OCI-LY1 (cell line): ENCODE measurements around the gene SLC2A3.
"Not testable (repeated sequence)": the region's sequence is repeated elsewhere in the genome, so short reads cannot be mapped to it uniquely, and the experiment has no call there.

Source experiments
- H2AFZ ChIP-seq: fragments of 200-600 bp; sonication (generic), shearing (Covaris generic); 2 replicates; pipeline ENCODE4 v1.6.0; 2014; ENCODE audit warnings: antibody characterized with exemption, mild to moderate bottlenecking, low read length
- H3F3A ChIP-seq: fragments of 200-600 bp; sonication (generic), shearing (Covaris generic); 2 replicates; pipeline ENCODE4 v1.6.0; 2014; ENCODE audit warnings: mild to moderate bottlenecking, antibody characterized with exemption, low read length, moderate library complexity; ENCODE audit not compliant: insufficient read depth
- H3K27ac ChIP-seq: fragments of 200-600 bp; sonication (generic); 2 replicates; pipeline ENCODE4 v1.5.1; 2014; ENCODE audit warnings: low read length, mixed run types, mild to moderate bottlenecking, low read depth; ENCODE audit not compliant: poor library complexity, severe bottlenecking
- H3K27me3 ChIP-seq: fragments of 200-600 bp; sonication (generic); 2 replicates; pipeline ENCODE4 v1.6.0; 2014; ENCODE audit warnings: antibody characterized with exemption, mild to moderate bottlenecking, low read length, moderate library complexity; ENCODE audit not compliant: insufficient read depth
- H3K36me3 ChIP-seq: fragments of 200-600 bp; sonication (generic); 2 replicates; pipeline ENCODE4 v1.6.1; 2014; ENCODE audit warnings: mild to moderate bottlenecking, antibody characterized with exemption, low read length, moderate library complexity, mixed read lengths; ENCODE audit not compliant: insufficient read depth
- H3K4me1 ChIP-seq: fragments of 200-600 bp; sonication (generic); 2 replicates; pipeline ENCODE4 v1.5.1; 2014; ENCODE audit warnings: mild to moderate bottlenecking, low read length, moderate library complexity; ENCODE audit not compliant: insufficient read depth, severe bottlenecking
- H3K4me2 ChIP-seq: fragments of 200-600 bp; sonication (generic), shearing (Covaris generic); 2 replicates; pipeline ENCODE4 v1.6.1; 2014; ENCODE audit warnings: low read length
- H3K4me3 ChIP-seq: fragments of 200-600 bp; sonication (generic); 2 replicates; pipeline ENCODE4 v1.5.1; 2014; ENCODE audit warnings: low read length, low read depth, mild to moderate bottlenecking, mixed read lengths; ENCODE audit not compliant: poor library complexity, severe bottlenecking
- H3K79me2 ChIP-seq: fragments of 200-600 bp; shearing (Covaris generic); 2 replicates; pipeline ENCODE4 v1.6.1; 2016; ENCODE audit warnings: mixed run types, low read length, mixed read lengths; ENCODE audit not compliant: insufficient read depth
- H3K9ac ChIP-seq: fragments of 200-600 bp; sonication (generic), shearing (Covaris generic); 2 replicates; pipeline ENCODE4 v1.6.1; 2014; ENCODE audit warnings: mild to moderate bottlenecking, low read length, mixed read lengths
- H3K9me2 ChIP-seq: fragments of 200-600 bp; sonication (generic), shearing (Covaris generic); 2 replicates; pipeline ENCODE4 v1.6.1; 2014; ENCODE audit warnings: low read depth, mild to moderate bottlenecking, low read length, mixed read lengths
- H3K9me3 ChIP-seq: fragments of 200-600 bp; shearing (Covaris generic); 2 replicates; pipeline ENCODE4 v1.6.1; 2014; ENCODE audit warnings: low read length, mixed read lengths
- H4K20me1 ChIP-seq: fragments of 200-600 bp; sonication (generic), shearing (Covaris generic); 2 replicates; pipeline ENCODE4 v1.6.0; 2016; ENCODE audit warnings: mild to moderate bottlenecking, low read length; ENCODE audit not compliant: insufficient read depth
- EZH2 ChIP-seq: fragments of 200-600 bp; sonication (generic), shearing (Covaris generic); IDR thresholded peaks from 2 replicates; pipeline ENCODE4 v1.8.0; 2017; ENCODE audit warnings: borderline replicate concordance, mixed run types, mild to moderate bottlenecking, antibody characterized with exemption, low read length, moderate library complexity, mixed read lengths
- TF ChIP-seq, protein P1 (sequence below): fragments of 200-600 bp; sonication (generic), shearing (Covaris generic); IDR thresholded peaks from 2 replicates; pipeline ENCODE4 v1.5.1; 2017; ENCODE audit warnings: mild to moderate bottlenecking, antibody characterized with exemption, low read length, moderate library complexity, mixed read lengths

Gene SLC2A3

DNA sequence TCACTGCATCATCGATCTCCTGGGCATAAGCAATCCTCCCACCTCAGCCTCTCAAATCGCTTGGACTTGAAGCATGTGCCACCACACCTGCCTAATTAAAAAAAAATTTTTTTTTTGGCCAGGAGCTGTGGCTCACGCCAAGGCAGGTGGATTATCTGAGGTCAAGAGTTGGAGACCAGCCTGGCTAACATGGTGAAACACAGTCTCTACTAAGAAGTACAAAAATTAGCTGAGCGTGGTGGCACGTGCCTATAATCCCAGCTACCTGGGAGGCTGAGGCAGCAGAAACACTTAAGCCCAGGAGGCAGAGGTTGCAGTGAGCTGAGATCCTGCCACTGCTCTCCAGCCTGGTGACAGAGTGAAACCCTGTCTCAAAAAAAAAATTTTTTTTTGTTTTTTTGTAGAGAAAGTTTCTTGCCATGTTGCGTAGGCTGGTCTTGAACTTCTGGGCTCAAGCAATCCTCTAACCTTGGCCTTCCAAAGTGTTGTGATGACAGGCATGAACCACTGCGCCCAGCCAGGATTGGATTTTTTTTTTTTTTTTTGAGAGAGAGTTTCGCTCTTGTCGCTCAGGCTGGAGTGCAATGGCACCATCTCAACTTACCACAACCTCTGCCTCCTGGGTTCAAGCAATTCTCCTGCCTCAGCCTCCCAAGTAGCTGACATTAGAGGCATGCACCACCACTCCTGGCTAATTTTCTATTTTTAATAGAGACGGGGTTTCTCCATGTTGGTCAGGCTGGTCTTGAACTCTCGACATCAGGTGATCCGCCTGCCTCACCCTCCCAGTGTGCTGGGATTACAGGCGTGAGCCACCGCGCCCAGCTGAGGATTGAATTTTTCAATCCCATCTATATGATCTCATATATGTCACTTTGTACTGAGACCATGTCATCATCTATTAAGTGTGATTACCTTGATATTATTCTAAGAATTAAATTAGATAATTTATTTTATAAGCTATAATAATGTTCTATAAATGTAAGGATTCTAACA lies 12.4 kb downstream of the SLC2A3 start:
- TF ChIP-seq, protein P1, sequence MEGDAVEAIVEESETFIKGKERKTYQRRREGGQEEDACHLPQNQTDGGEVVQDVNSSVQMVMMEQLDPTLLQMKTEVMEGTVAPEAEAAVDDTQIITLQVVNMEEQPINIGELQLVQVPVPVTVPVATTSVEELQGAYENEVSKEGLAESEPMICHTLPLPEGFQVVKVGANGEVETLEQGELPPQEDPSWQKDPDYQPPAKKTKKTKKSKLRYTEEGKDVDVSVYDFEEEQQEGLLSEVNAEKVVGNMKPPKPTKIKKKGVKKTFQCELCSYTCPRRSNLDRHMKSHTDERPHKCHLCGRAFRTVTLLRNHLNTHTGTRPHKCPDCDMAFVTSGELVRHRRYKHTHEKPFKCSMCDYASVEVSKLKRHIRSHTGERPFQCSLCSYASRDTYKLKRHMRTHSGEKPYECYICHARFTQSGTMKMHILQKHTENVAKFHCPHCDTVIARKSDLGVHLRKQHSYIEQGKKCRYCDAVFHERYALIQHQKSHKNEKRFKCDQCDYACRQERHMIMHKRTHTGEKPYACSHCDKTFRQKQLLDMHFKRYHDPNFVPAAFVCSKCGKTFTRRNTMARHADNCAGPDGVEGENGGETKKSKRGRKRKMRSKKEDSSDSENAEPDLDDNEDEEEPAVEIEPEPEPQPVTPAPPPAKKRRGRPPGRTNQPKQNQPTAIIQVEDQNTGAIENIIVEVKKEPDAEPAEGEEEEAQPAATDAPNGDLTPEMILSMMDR, result no peak
- no peak for TF ChIP-seq EZH2

DNA sequence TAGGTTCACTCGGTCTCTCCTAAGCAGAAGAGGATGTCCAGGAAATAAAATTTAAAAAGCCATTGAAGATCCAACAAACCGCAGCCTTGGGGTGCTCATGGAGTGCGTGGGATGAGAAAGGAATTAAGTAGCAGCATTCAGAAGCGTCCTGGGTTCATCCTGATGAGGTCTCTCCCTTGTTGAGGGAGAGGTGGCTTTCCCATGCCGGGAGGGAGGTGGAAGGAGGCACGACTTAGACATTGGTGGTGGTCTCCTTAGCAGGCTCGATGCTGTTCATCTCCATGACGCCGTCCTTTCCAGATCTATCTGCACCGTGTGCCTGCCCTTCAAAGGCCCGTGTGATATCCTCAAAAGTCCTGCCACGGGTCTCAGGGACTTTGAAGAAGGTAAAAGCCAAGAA lies 14.8 kb downstream of the SLC2A3 start:
- not testable (repeated sequence) for H3K4me1 ChIP-seq, H4K20me1 ChIP-seq, H2AFZ ChIP-seq, H3K36me3 ChIP-seq, H3K9ac ChIP-seq, H3K9me2 ChIP-seq, H3K9me3 ChIP-seq, H3K79me2 ChIP-seq, H3K27ac ChIP-seq, H3K4me2 ChIP-seq, H3K27me3 ChIP-seq, H3K4me3 ChIP-seq, H3F3A ChIP-seq

More for the DNA sequence above, 12.4 kb downstream of the SLC2A3 start:
- no peak overlapping the region for H3K27ac ChIP-seq
- H3F3A ChIP-seq, result no peaks in the 10 kb centered on the region
- H4K20me1 ChIP-seq, result no peaks in the 10 kb centered on the region
- no peak overlapping the region for H3K4me2 ChIP-seq
- no peaks in the 10 kb centered on the region for H3K4me1 ChIP-seq
- H3K9me3 ChIP-seq, result no peaks in the 10 kb centered on the region
- H3K27me3 ChIP-seq, result no peaks in the 10 kb centered on the region
- H2AFZ ChIP-seq, result no peak overlapping the region
- no peaks in the 10 kb centered on the region for H3K36me3 ChIP-seq
- H3K9ac ChIP-seq, result no peak overlapping the region
- H3K4me3 ChIP-seq, result no peak overlapping the region
- no peaks in the 10 kb centered on the region for H3K9me2 ChIP-seq
- no peaks in the 10 kb centered on the region for H3K79me2 ChIP-seq

DNA sequence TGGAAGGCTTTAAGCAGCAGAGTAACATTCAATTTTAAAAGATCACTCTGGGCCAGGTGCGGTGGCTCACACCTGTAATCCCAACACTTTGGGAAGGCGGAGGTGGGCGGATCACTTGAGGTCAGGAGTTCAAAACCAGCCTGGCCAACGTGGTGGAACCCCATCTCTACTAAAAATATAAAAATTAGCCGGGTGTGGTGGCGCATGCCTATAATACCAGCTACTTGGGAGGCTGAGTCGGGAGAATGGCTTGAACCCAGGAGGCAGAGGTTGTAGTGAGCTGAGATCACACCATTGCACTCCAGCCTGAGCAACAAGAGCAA lies 17.8 kb downstream of the SLC2A3 start:
- H3K9me3 ChIP-seq, H3K36me3 ChIP-seq, H3K4me2 ChIP-seq, H2AFZ ChIP-seq, H3F3A ChIP-seq, H4K20me1 ChIP-seq, H3K4me1 ChIP-seq, H3K79me2 ChIP-seq, H3K4me3 ChIP-seq, H3K9me2 ChIP-seq, H3K9ac ChIP-seq, H3K27me3 ChIP-seq, H3K27ac ChIP-seq: not testable (repeated sequence)

DNA sequence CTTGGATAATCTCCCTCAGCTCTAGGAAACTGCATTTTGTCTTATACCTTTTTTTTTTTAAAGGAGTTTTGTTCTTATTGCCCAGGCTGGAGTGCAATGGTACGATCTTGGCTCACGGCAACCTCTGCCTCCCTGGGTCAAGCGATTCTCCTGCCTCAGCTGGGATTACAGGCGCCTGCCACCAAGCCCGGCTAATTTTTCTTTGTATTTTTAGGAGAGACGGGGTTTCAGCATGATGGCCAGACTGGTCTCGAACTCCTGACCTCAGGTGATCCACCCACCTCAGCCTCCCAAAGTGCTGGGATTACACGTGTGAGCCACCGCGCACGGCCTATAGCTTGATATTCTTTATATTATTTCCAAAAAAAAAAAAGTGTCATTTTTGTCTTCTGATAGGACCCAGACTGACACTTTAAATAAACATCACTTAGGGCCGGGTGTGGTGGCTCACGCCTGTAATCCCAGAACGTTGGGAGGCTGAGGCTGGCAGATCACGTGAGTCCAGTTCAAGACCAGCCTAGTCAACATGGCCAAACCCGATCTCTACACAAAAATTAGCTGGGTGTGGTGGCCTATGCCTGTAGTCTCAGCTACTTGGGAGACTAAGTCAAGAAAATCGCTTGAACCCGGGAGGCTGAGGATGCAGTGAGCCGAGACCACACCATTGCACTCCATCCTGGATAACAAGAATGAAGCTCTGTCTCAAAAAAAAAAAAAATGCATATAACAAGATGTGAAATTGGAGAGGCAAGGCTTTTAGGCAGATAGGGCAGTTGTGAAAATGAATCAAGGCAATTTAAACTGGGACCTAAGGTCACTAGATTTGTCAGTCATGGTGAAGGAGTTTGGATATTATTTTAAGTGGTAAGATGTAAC lies 18.4 kb downstream of the SLC2A3 start:
- Histone ChIP-seq H3K27ac (no peak overlapping the region), H3K36me3 (no peaks in the 10 kb centered on the region), H3K4me3 (no peak overlapping the region), H2AFZ (no peak overlapping the region), H3K9me2 (no peaks in the 10 kb centered on the region), H3K27me3 (no peaks in the 10 kb centered on the region), H3K9ac (no peak overlapping the region), H3K79me2 (no peaks in the 10 kb centered on the region), H3K4me2 (no peak overlapping the region), H3F3A (no peaks in the 10 kb centered on the region), H3K9me3 (no peaks in the 10 kb centered on the region), H4K20me1 (no peaks in the 10 kb centered on the region), H3K4me1 (no peaks in the 10 kb centered on the region)
- TF ChIP-seq, protein P1, result no peak
- no peak for TF ChIP-seq EZH2
